Activated gamma-delta T cell (primary cell): Measurements from ENCODE around the gene RAB3IP.

Experiments used
- DNase-seq: peaks from one replicate; lab custom pipeline; 2025; lab: John Stamatoyannopoulos, UW
- total RNA-seq, 2 donors: gene quantifications; one replicate each; lab custom pipeline; 2026; lab: John Stamatoyannopoulos, UW

Gene RAB3IP
- 33.9 to 48.0 reads per million in 2 donors for total RNA-seq

DNA sequence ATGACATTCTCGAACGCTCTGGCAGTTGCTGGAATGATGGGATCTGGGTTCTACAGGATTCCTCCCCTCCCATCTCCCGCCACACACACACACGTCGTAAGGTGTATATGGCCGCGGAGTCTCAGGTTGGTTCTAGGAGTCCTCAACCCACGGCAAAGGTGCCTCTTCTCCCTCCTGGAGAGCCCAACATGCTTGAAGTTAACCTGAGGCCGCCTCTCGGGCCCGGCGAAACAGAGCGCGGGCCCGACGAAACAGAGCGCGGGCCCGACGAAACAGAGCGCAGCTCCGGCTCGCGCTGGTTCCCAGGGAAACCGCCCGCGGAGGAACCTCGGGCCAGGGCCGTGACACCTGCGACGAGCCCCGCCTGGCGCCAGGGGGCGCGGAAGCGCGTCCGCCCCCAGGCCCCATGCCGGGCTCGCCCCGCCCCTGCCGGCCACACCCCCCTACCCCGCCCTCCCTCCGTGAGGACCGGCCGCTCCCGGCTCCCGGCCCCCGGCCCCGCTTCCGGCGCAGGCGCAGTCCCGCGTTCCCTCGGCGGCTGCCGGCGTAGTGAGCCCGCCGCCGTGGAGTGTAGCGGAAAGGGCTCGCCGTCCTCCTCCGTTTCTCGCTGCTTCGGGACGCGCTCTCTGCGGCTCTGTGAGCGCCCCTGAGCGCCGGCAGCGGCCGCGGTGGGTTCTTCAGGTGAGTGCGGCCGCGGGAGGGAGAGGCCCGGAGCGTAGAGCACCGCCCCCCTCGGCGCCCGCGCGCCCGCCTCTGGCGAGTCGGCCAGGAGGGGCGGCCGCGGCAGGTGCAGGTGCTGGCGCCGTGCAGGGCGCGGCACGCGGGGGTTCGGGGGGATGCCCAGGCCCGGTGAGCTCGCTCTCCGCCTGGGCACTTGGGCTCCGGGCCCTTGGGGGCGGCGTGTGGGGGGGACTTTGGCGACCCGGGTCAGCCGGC, at the start of gene RAB3IP:
RAB3IP (plus strand) TSS at position 510 of the 936 bp plus-strand sequence. CDS start 16,549 bp downstream, outside the sequence.
- peak; percentile 88 for DNase-seq

GRCh38 chr12:69689638-69690037, 49.0 kb upstream of the RAB3IP start:
- no peak for DNase-seq

- DNase-seq: no peak
These were observed 44.5 kb upstream of the RAB3IP start for GRCh38 chr12:69694123-69694522.

DNA sequence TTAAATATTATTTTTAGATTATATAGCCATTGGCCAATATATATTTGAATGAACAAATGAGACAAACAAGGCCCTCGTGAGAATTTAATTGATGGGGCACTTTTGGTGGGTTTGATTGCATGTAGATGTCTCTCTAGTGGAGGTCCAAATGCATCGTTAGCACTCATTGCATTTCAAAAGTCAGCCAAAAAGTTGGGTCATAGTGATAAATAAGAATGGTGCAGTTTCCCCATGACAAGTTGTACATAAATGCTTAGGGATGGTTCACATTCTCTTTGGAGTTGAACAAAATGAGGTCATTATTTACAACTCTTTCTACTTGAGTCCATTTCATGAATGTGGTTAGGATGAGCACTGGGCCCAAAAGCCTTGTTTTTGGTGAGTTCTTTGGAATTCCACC, 40.6 kb upstream of the RAB3IP start:
- DNase-seq: no peak

DNA sequence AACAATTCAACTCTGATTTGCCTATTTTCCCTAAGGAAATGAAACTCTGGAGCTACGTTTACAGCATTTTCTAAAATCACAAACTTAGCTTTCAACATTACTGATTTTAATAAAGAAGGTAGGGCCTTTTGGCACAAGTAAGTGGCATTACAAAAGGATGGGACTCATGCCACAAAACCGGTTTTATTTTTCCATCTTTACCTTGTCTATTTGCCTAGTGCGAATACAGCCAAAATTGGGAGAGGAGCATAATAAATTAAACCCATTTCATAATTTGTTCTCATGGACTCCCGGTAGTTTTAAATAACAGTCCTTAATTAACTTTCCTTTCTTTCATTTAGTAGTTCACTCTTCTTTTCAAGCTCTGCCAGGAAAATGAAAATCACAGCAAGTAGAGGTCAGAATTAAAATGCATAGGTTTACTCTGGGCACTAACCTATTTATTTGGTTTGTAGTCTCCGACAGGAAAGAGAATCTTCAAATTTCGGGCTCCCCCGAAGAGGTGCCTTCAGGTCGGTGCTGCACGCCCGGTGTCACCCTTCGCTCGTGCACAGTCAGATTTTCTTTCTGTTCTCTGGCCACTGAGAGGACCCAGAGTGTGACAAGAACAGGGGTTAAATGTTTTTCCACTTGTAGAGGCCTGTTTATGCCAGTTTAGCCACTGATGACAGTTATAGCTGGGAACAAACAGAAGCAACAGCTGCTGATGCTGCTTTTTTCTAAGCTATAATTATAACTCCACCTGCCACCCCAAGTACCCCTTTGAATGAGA, 39.7 kb upstream of the RAB3IP start, which contains the start of gene BEST3:
BEST3 (minus strand) TSS at position 535 of the 772 bp plus-strand sequence. CDS start 1,505 bp downstream, outside the sequence.
- no peak for DNase-seq

- no peak for DNase-seq
These were observed 36.8 kb upstream of the RAB3IP start for GRCh38 chr12:69701826-69702225.

DNA sequence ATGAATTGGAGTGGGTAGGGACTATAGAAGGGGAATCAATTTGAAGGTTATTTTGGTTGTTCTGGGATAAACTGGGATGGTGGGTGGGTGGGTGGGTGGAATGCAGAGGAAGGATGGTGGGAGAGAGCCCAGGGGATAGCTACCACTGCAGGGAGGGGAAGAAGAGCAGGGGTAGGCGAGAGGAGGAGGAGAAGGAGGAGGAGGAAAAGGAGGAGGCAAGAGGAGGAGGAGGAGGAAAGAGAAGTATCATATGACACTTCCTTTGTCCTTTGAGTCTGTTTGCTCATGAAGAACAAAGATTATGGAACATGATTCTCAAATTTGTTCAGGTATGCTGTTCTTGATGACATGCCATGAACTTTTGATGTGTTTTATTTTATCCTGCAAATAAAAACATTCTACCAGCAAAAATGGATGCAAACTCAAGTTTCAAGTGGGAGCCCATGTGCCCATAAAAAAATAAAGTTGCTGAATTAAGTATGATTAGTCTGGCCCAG, 35.5 kb upstream of the RAB3IP start:
- no peak for DNase-seq

DNA sequence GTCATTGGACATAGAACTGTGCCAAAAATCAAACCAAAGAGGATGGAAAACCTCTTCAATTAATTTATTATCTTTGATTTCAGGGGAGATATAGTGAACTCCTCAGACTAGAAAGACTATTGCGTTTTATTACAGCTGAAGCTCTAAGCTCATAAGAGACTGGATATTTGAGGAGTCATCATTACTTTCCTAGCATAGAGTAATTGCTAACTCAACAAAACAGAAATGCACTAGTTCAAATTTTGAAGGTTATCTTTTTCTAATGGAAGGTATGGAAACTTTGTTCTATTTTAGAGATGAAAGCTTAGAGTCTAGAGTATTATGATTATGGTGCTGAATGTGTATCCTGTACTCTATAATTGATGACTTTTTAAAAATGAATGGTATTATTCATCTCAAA, 34.3 kb upstream of the RAB3IP start:
- DNase-seq: no peak

- no peak for DNase-seq
These were observed 30.0 kb upstream of the RAB3IP start for GRCh38 chr12:69708649-69709048.

DNA sequence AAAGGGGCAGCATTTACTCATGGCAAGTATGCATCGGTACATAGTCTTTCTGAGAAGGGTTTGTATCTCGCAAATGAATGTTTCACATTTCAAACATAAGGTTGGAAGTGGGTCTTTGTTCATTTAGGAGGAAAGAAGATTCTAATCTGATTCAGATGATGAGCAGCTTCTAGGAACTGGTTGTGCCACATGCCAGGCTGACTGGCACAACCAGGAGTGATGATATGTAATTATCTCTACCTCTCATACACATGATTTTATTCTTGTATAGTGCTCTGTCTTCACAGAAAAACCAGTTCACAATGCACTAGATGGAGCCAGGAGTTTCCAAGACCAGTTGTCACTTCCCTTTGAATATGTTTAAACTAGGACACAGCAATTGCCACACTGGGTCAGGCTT, 25.8 kb upstream of the RAB3IP start:
- DNase-seq: no peak

DNA sequence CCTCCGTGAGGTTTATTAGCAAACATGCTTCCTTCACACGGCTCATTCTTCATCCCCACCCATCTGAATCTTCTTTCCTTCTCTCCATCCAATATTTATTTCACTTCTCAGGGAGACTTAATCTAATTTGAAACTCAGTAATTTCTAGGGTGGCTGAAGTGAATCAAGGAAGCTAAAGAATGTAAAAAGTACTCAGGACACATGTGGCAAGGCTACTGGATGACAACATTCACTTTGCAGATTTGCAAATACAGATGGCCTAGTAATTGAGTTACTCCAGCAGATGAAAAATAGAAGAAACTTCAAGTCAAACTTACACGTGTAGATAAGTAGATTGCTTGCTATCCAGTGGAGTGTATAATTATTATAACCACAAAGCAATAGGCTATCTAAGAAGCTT, 24.1 kb upstream of the RAB3IP start:
- DNase-seq: no peak

- DNase-seq: no peak
These were observed 19.0 kb upstream of the RAB3IP start for GRCh38 chr12:69719336-69720316.

DNA sequence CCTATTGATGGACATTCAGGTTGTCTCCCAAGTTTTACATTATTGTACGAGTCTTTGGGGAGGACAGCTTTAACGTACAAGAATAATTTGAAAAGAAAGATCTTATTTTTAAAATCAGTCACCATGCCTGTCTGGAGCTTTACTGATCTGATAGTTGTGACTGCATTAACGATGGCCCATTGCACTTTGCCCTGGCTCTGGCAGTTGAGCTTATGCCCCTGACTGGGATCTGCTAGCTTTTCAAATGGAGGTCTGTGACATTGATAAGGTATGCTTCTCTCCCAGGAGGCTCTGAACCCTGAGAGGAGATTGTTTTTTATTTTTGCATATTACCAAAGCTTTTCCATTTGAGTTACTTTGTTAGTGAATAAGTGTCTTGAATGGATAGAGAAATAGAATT, 17.9 kb upstream of the RAB3IP start:
- no peak for DNase-seq

GRCh38 chr12:69726922-69727321, 11.7 kb upstream of the RAB3IP start:
- no peak for DNase-seq

- DNase-seq: no peak
These were observed 6.6 kb upstream of the RAB3IP start for GRCh38 chr12:69732088-69732487.

- no peak for DNase-seq
These were observed 5.0 kb upstream of the RAB3IP start for GRCh38 chr12:69733638-69734037.

GRCh38 chr12:69739287-69740191, 879 bp downstream of the RAB3IP start:
- peak; percentile 65 for DNase-seq

- DNase-seq: no peak
These were observed 5.4 kb downstream of the RAB3IP start for GRCh38 chr12:69744109-69744508.

GRCh38 chr12:69751476-69751875, 12.8 kb downstream of the RAB3IP start:
- no peak for DNase-seq

DNA sequence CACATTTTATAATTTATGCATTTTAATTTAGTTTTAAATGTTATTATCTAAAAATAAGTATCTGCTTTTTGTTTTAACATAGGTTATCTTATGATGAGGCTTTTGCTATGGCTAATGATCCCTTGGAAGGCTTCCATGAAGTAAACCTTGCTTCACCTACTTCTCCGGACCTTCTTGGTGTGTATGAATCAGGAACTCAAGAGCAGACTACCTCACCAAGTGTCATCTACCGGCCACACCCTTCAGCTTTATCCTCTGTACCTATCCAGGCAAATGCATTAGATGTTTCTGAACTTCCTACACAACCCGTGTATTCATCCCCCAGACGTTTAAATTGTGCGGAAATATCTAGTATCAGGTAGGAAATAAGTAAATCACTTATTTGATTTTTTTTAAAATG, 16.6 kb downstream of the RAB3IP start:
- DNase-seq: no peak
